Measurements from ENCODE around the gene SPSB4. TPM values are rescaled to one million over a fixed set of nuclear protein-coding genes. Genes with fewer than 3 reads are reported as not detected.
A peak's percentile ranks its signal among the peaks of the same experiment; 100 is the strongest.

SPSB4 gene
- total RNA-seq, 1 donor from 2014 or later = 2.2 TPM

DNA sequence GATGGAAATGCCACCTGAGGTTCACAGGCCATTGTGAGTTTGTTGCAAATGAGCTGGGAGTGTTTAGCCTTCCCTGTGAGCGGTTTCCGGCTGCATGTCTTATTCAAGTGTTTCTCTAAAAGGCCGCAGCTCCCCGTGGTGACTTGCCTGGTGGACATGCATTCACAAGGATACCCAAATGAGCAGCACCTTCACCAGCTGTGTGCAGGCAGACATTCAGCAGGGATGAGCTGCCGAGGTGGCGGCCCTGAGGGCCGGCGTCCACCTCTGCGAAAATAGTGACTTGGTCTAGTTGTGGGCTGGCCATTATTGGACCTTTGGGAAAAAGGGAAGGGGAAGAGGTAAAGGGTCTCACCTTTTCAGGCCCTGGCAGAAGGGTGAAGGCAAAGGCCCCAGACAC lies 23.4 kb downstream of the SPSB4 start:
- Mint-ChIP-seq H3K27me3 (ENCODE audit: low read depth, unreplicated experiment) (peaks cover 3% of the 10 kb centered on the region), H3K4me3 (ENCODE audit: unreplicated experiment) (no peak overlapping the region), H3K4me1 (ENCODE audit: low read depth, unreplicated experiment) (peaks cover 17% of the 10 kb centered on the region), H3K36me3 (ENCODE audit: low read depth, unreplicated experiment) (no peaks in the 10 kb centered on the region), H3K9me3 (ENCODE audit: unreplicated experiment) (no peaks in the 10 kb centered on the region), H3K27ac (ENCODE audit: unreplicated experiment) (no peak overlapping the region)
- H4K20me1 ChIP-seq (ENCODE audit: insufficient read depth, low read length) = no peaks in the 10 kb centered on the region
- peaks cover 23% of the 10 kb centered on the region for H3K4me1 ChIP-seq (ENCODE audit: insufficient read depth, low read length)
- no peak for TF ChIP-seq EZH2 (IDR thresholded peaks at IDR 0.05; ENCODE audit: insufficient read depth, low read length)
- TF ChIP-seq CTCF (IDR thresholded peaks at IDR 0.05; ENCODE audit: insufficient read depth, low read depth, low read length) = no peak
- no peaks in the 10 kb centered on the region for H3K27me3 ChIP-seq (ENCODE audit: insufficient read depth, low read length)
- H2AFZ ChIP-seq (ENCODE audit: low read depth, low read length) = no peak overlapping the region
- DNase-seq (ENCODE audit: low read depth) (no peak), FAIRE-seq (no peak)
- no peak overlapping the region for H3K27ac ChIP-seq (ENCODE audit: low read depth, low read length)
- no peaks in the 10 kb centered on the region for H3K79me2 ChIP-seq (ENCODE audit: insufficient read depth, low read length)
- H3K36me3 ChIP-seq (ENCODE audit: insufficient read depth, low read length) = no peaks in the 10 kb centered on the region
- H3K9ac ChIP-seq (ENCODE audit: low read length) = no peak overlapping the region
- H3K9me3 ChIP-seq (ENCODE audit: insufficient read depth, low read depth, low read length) = no peaks in the 10 kb centered on the region
- no peak overlapping the region for H3K4me2 ChIP-seq (ENCODE audit: low read length)
- H3K4me3 ChIP-seq (ENCODE audit: insufficient read depth, low read depth, low read length) = no peak overlapping the region

DNA sequence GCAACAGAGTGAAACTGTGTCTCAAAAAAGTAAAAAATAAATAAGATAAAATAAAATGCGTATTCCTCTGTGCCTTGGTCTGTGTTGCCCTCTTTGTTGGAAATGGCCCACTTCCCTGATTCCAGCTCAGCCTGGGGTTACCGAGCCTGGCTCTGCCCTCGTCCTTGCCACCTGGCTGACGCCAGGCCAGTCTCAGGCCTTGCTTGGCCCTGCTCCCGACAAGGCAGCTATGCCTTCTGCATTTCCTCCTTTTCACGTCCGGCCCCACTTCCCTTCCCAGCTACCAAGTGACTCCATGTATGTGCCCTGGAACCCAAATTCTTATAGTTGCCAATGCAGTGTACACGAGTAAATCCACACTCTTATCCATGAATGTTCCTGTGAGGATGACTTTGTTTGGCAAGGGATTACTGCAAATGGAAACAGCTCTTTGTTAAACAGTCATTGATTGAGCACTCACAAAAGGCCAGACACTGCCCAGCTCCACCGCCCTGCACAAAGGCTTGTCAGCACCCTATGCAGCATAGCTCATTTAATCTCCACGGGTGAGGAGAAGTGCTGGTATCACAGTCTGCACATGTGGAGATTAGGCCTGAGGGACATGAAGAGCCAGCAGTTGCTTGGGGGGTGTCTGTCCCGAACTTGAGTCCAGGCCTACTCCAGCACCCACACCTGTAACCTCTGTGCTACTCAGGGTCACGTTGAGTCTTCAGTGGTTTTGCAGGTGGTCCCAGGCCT lies 25.1 kb downstream of the SPSB4 start:
- Histone ChIP-seq H3K9me3 (ENCODE audit: insufficient read depth, low read depth, low read length) (no peaks in the 10 kb centered on the region), H3K4me3 (ENCODE audit: insufficient read depth, low read depth, low read length) (peak overlapping the region; percentile 53), H3K4me1 (ENCODE audit: insufficient read depth, low read length) (peaks cover 18% of the 10 kb centered on the region), H3K27me3 (ENCODE audit: insufficient read depth, low read length) (no peaks in the 10 kb centered on the region), H3K27ac (ENCODE audit: low read depth, low read length) (peak overlapping the region; percentile 80), H3K4me2 (ENCODE audit: low read length) (peak overlapping the region; percentile 93), H4K20me1 (ENCODE audit: insufficient read depth, low read length) (no peaks in the 10 kb centered on the region), H3K79me2 (ENCODE audit: insufficient read depth, low read length) (no peaks in the 10 kb centered on the region), H3K9ac (ENCODE audit: low read length) (peak overlapping the region; percentile 77), H3K36me3 (ENCODE audit: insufficient read depth, low read length) (no peaks in the 10 kb centered on the region), H2AFZ (ENCODE audit: low read depth, low read length) (peak overlapping the region; percentile 92)
- FAIRE-seq (no peak), DNase-seq (ENCODE audit: low read depth) (no peak)
- Mint-ChIP-seq H3K27ac (ENCODE audit: unreplicated experiment) (no peak overlapping the region), H3K27me3 (ENCODE audit: low read depth, unreplicated experiment) (no peaks in the 10 kb centered on the region), H3K4me1 (ENCODE audit: low read depth, unreplicated experiment) (peaks cover 17% of the 10 kb centered on the region), H3K9me3 (ENCODE audit: unreplicated experiment) (no peaks in the 10 kb centered on the region), H3K4me3 (ENCODE audit: unreplicated experiment) (no peak overlapping the region), H3K36me3 (ENCODE audit: low read depth, unreplicated experiment) (no peaks in the 10 kb centered on the region)
- TF ChIP-seq CTCF (IDR thresholded peaks at IDR 0.05; ENCODE audit: insufficient read depth, low read depth, low read length) (no peak), EZH2 (IDR thresholded peaks at IDR 0.05; ENCODE audit: insufficient read depth, low read length) (no peak)
